H9 (cell line): Measurements from ENCODE around the gene PXDN. TPM values are rescaled to one million over a fixed set of nuclear protein-coding genes. Genes with fewer than 3 reads are reported as not detected.

Source experiments
- DNase-seq: peaks from one replicate; pipeline ENCODE4 v3.0.0-alpha.2; 2017
- H2AFZ ChIP-seq: one replicate; pipeline ENCODE4 v1.6.1; 2013; ENCODE audit warnings: mild to moderate bottlenecking, low read length, control low read depth, moderate library complexity
- H2AK5ac ChIP-seq: 2 replicates; pipeline ENCODE4 v1.6.1; 2013; ENCODE audit warnings: low read length, control low read depth, mixed read lengths; ENCODE audit not compliant: insufficient read length
- H2BK120ac ChIP-seq: one replicate; pipeline ENCODE4 v1.6.1; 2013; ENCODE audit warnings: low read depth, mild to moderate bottlenecking, low read length, control low read depth, inconsistent platforms; ENCODE audit not compliant: poor library complexity, severe bottlenecking
- H2BK12ac ChIP-seq: 2 replicates; pipeline ENCODE4 v1.6.1; 2013; ENCODE audit warnings: low read length, control low read depth, mixed read lengths, low read depth; ENCODE audit not compliant: insufficient read length
- H2BK15ac ChIP-seq: 2 replicates; pipeline ENCODE4 v1.6.1; 2013; ENCODE audit warnings: low read depth, low read length, control low read depth
- H2BK20ac ChIP-seq: one replicate; pipeline ENCODE4 v1.6.1; 2013; ENCODE audit warnings: low read depth, mild to moderate bottlenecking, low read length, control low read depth, inconsistent platforms; ENCODE audit not compliant: poor library complexity, severe bottlenecking
- H2BK5ac ChIP-seq: 2 replicates; pipeline ENCODE4 v1.6.1; 2013; ENCODE audit warnings: low read length, control low read depth, mixed read lengths; ENCODE audit not compliant: insufficient read length
- H3K14ac ChIP-seq: 2 replicates; pipeline ENCODE4 v1.6.1; 2013; ENCODE audit warnings: low read length, control low read depth; ENCODE audit not compliant: insufficient read depth
- H3K18ac ChIP-seq: 2 replicates; pipeline ENCODE4 v1.6.1; 2013; ENCODE audit warnings: low read depth, mild to moderate bottlenecking, mixed read lengths, low read length, control low read depth; ENCODE audit not compliant: insufficient read length
- H3K23ac ChIP-seq: 2 replicates; pipeline ENCODE4 v1.6.1; 2013; ENCODE audit warnings: low read length, control low read depth, mixed read lengths, low read depth; ENCODE audit not compliant: insufficient read length
- H3K23me2 ChIP-seq: 2 replicates; pipeline ENCODE4 v1.6.1; 2013; ENCODE audit warnings: low read depth, mild to moderate bottlenecking, mixed read lengths, low read length, control low read depth; ENCODE audit not compliant: insufficient read length, poor library complexity, severe bottlenecking
- H3K27ac ChIP-seq: 2 replicates; pipeline ENCODE4 v1.5.1; 2013; ENCODE audit warnings: low read length, control low read depth, mixed read lengths, low read depth; ENCODE audit not compliant: insufficient read length
- H3K27me3 ChIP-seq: 2 replicates; pipeline ENCODE4 v1.6.1; 2013; ENCODE audit warnings: low read length, control low read depth, inconsistent platforms; ENCODE audit not compliant: insufficient read depth
- H3K4ac ChIP-seq: 2 replicates; pipeline ENCODE4 v1.6.1; 2013; ENCODE audit warnings: low read depth, mild to moderate bottlenecking, control low read depth, inconsistent platforms, low read length, moderate library complexity
- H3K4me1 ChIP-seq: 2 replicates; pipeline ENCODE4 v1.6.1; 2013; ENCODE audit warnings: low read length, control low read depth, inconsistent platforms; ENCODE audit not compliant: insufficient read depth
- H3K4me2 ChIP-seq: 2 replicates; pipeline ENCODE4 v1.6.1; 2013; ENCODE audit warnings: low read length, control low read depth, mixed read lengths; ENCODE audit not compliant: insufficient read length, insufficient read depth
- H3K56ac ChIP-seq: 2 replicates; pipeline ENCODE4 v1.6.1; 2013; ENCODE audit warnings: low read depth, mild to moderate bottlenecking, mixed read lengths, low read length, control low read depth; ENCODE audit not compliant: insufficient read length
- H3K79me1 ChIP-seq: 2 replicates; pipeline ENCODE4 v1.6.1; 2013; ENCODE audit warnings: low read depth, mild to moderate bottlenecking, moderate library complexity, low read length, control low read depth, inconsistent platforms; ENCODE audit not compliant: insufficient read depth, poor library complexity, severe bottlenecking
- H3K79me2 ChIP-seq: 2 replicates; pipeline ENCODE4 v1.6.1; 2013; ENCODE audit warnings: low read length, control low read depth, inconsistent platforms; ENCODE audit not compliant: insufficient read depth
- H3K9ac ChIP-seq: 2 replicates; pipeline ENCODE4 v1.6.1; 2013; ENCODE audit warnings: low read length, control low read depth, mixed read lengths; ENCODE audit not compliant: insufficient read length; ENCODE audit errors: extremely low read depth
- H3K9me3 ChIP-seq: one replicate; pipeline ENCODE4 v1.6.1; 2013; ENCODE audit warnings: low read depth, low read length, inconsistent platforms; ENCODE audit not compliant: control insufficient read depth
- H3T11ph ChIP-seq: one replicate; pipeline ENCODE4 v1.6.1; 2013; ENCODE audit warnings: mild to moderate bottlenecking, low read length, control low read depth, inconsistent platforms
- H4K20me1 ChIP-seq: one replicate; pipeline ENCODE4 v1.6.1; 2013; ENCODE audit not compliant: control insufficient read depth, insufficient read length, insufficient read depth
- H4K5ac ChIP-seq: 2 replicates; pipeline ENCODE4 v1.6.1; 2013; ENCODE audit warnings: low read depth, mild to moderate bottlenecking, mixed read lengths, low read length, control low read depth; ENCODE audit not compliant: insufficient read length
- H4K8ac ChIP-seq: replicated peaks from 2 replicates; pipeline ENCODE4 v1.6.1; 2013; ENCODE audit warnings: low read length, control low read depth, mixed read lengths, low read depth; ENCODE audit not compliant: insufficient read length
- H4K91ac ChIP-seq: 2 replicates; pipeline ENCODE4 v1.6.1; 2013; ENCODE audit warnings: low read depth, mild to moderate bottlenecking, moderate library complexity, mixed read lengths, low read length, control low read depth; ENCODE audit not compliant: insufficient read length
- H3K27ac Mint-ChIP-seq, 3 experiments: 2 replicates in 2 of 3; 3 replicates in 1 of 3; pipeline ENCODE4 v1.8.0; 2020 to 2021; ENCODE audit warnings: mixed read lengths in 3 of 3, mild to moderate bottlenecking in 1 of 3, moderate library complexity in 1 of 3
- H3K27me3 Mint-ChIP-seq: 2 replicates; pipeline ENCODE4 v1.8.0; 2021; ENCODE audit warnings: low read depth, mild to moderate bottlenecking, moderate library complexity, mixed read lengths
- H3K36me3 Mint-ChIP-seq, 3 experiments: 2 replicates in 2 of 3; 3 replicates in 1 of 3; pipeline ENCODE4 v1.8.0; 2020 to 2021; ENCODE audit warnings: low read depth in 3 of 3, mixed read lengths in 3 of 3; ENCODE audit not compliant: insufficient read depth in 1 of 3
- H3K4me1 Mint-ChIP-seq, 2 experiments: 2 replicates each; pipeline ENCODE4 v1.8.0; 2020; ENCODE audit warnings: mixed read lengths in 2 of 2
- H3K4me3 Mint-ChIP-seq, 2 experiments: 2 replicates in 1 of 2; 3 replicates in 1 of 2; pipeline ENCODE4 v1.8.0; 2020 to 2021; ENCODE audit warnings: mild to moderate bottlenecking in 2 of 2, mixed read lengths in 2 of 2, moderate library complexity in 1 of 2
- H3K9me3 Mint-ChIP-seq, 2 experiments: 2 replicates in 1 of 2; 3 replicates in 1 of 2; pipeline ENCODE4 v1.8.0; 2020; ENCODE audit warnings: mild to moderate bottlenecking in 2 of 2, mixed read lengths in 2 of 2, moderate library complexity in 1 of 2
- WGBS: extraction: QIAGEN DNeasy Blood & Tissue Kit; methylation state at CpG from one replicate; pipeline ENCODE4 v1.1.7; 2013; ENCODE audit warnings: missing lambda C conversion rate, low lambda C conversion rate, mixed read lengths; ENCODE audit not compliant: insufficient read length; ENCODE audit errors: extremely low coverage; 5-methylcytosine and 5-hydroxymethylcytosine counted together
- total RNA-seq: library from RNA; stranded (reverse); gene quantifications from 2 replicates; pipeline ENCODE4 v1.2.1, GENCODE V29; 2021
- TF ChIP-seq, protein P1 (sequence below): fragments of 200-600 bp; sonication (generic); conservative IDR thresholded peaks from 3 replicates; pipeline ENCODE4 v1.8.0; 2021; ENCODE audit warnings: antibody characterized with exemption, mild to moderate bottlenecking

Gene PXDN
- total RNA-seq, 1 experiment from 2014 or later: 146 TPM

DNA sequence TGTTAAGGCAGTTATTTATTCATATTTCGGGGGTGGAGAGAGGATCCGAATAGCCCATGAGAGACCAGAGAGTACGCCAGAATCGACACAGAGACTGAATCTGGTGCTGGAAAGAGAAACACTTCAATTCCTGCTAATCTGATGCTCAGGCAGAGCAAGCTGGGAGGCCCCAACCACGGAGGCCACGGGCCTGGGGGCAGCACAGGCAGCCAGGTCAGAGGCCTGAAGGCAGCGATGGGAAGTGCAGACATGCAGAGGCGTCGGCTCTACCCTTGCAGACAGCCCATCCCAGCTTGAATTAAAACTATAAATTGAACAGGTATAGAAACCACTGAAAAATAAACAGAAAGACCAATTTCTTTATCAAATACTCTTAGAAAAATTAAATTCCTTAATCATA is 50.6 kb downstream of the PXDN start:
- Histone ChIP-seq H3K23me2 (no peaks in the 10 kb centered on the region), H3T11ph (no peak overlapping the region), H2AFZ (no peak overlapping the region), H3K4me2 (no peak overlapping the region), H2BK20ac (no peak overlapping the region), H3K27ac (no peak overlapping the region), H4K5ac (no peak overlapping the region), H3K14ac (no peak overlapping the region), H3K27me3 (no peaks in the 10 kb centered on the region), H2BK12ac (no peak overlapping the region), H4K91ac (no peak overlapping the region), H3K79me2 (peaks cover 5% of the 10 kb centered on the region; the same call in 1 of the 2 replicates), H2AK5ac (no peak overlapping the region), H2BK5ac (no peak overlapping the region), H3K56ac (no peak overlapping the region), H2BK120ac (no peak overlapping the region), H2BK15ac (no peak overlapping the region), H3K79me1 (no peaks in the 10 kb centered on the region), H3K23ac (no peak overlapping the region), H3K4me1 (peaks cover 2% of the 10 kb centered on the region; the same call in 1 of the 2 replicates), H3K18ac (no peak overlapping the region), H4K20me1 (no peaks in the 10 kb centered on the region), H3K9me3 (no peaks in the 10 kb centered on the region), H3K4ac (no peak overlapping the region), H3K9ac (no peak overlapping the region), H4K8ac (no peak overlapping the region)
- H3K36me3 Mint-ChIP-seq: peaks cover 0 to 32% (median 17%) of the 10 kb centered on the region in 3 experiments; a peak in 5 of 7 replicates
- no CpG with 5 or more reads among the region's 9 CpGs for WGBS
- no peaks in the 10 kb centered on the region for H3K27me3 Mint-ChIP-seq
- H3K4me1 Mint-ChIP-seq: peaks cover 9 to 11% of the 10 kb centered on the region in 2 experiments
- TF ChIP-seq, protein P1, sequence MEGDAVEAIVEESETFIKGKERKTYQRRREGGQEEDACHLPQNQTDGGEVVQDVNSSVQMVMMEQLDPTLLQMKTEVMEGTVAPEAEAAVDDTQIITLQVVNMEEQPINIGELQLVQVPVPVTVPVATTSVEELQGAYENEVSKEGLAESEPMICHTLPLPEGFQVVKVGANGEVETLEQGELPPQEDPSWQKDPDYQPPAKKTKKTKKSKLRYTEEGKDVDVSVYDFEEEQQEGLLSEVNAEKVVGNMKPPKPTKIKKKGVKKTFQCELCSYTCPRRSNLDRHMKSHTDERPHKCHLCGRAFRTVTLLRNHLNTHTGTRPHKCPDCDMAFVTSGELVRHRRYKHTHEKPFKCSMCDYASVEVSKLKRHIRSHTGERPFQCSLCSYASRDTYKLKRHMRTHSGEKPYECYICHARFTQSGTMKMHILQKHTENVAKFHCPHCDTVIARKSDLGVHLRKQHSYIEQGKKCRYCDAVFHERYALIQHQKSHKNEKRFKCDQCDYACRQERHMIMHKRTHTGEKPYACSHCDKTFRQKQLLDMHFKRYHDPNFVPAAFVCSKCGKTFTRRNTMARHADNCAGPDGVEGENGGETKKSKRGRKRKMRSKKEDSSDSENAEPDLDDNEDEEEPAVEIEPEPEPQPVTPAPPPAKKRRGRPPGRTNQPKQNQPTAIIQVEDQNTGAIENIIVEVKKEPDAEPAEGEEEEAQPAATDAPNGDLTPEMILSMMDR: no peak
- H3K4me3 Mint-ChIP-seq: no peak overlapping the region
- H3K27ac Mint-ChIP-seq: no peak overlapping the region; a peak in 1 of 7 replicates
- DNase-seq: no peak
- H3K9me3 Mint-ChIP-seq: no peaks in the 10 kb centered on the region
